ENCODE data around the gene MAGT1. TPM values are rescaled to one million over a fixed set of nuclear protein-coding genes. Genes with fewer than 3 reads are reported as not detected.
"Not testable (repeated sequence)": the region's sequence is repeated elsewhere in the genome, so short reads cannot be mapped to it uniquely, and the experiment has no call there.

The MAGT1 gene
- total RNA-seq, 1 donor from 2014 or later, result 59.0 TPM

- no peaks in the 10 kb centered on the region for H3K27me3 Mint-ChIP-seq
- peaks cover 4% of the 10 kb centered on the region for H3K36me3 Mint-ChIP-seq (ENCODE audit: insufficient read depth)
- no peaks in the 10 kb centered on the region for H3K4me1 Mint-ChIP-seq (ENCODE audit: low read depth)
- DNase-seq (ENCODE audit: low spot score, unreplicated experiment), result no peak
- no peak overlapping the region for H3K27ac Mint-ChIP-seq
- TF ChIP-seq, protein P1, sequence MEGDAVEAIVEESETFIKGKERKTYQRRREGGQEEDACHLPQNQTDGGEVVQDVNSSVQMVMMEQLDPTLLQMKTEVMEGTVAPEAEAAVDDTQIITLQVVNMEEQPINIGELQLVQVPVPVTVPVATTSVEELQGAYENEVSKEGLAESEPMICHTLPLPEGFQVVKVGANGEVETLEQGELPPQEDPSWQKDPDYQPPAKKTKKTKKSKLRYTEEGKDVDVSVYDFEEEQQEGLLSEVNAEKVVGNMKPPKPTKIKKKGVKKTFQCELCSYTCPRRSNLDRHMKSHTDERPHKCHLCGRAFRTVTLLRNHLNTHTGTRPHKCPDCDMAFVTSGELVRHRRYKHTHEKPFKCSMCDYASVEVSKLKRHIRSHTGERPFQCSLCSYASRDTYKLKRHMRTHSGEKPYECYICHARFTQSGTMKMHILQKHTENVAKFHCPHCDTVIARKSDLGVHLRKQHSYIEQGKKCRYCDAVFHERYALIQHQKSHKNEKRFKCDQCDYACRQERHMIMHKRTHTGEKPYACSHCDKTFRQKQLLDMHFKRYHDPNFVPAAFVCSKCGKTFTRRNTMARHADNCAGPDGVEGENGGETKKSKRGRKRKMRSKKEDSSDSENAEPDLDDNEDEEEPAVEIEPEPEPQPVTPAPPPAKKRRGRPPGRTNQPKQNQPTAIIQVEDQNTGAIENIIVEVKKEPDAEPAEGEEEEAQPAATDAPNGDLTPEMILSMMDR (IDR thresholded peaks at IDR 0.05; ENCODE audit: unreplicated experiment), result no peak
- H3K4me3 Mint-ChIP-seq (ENCODE audit: low read depth), result no peak overlapping the region
- H3K9me3 Mint-ChIP-seq (ENCODE audit: low read depth), result peaks cover 7% of the 10 kb centered on the region
Measured at GRCh38 chrX:77935886-77936285, 40.7 kb upstream of the MAGT1 start.

- Mint-ChIP-seq H3K4me1 (ENCODE audit: low read depth) (no peaks in the 10 kb centered on the region), H3K36me3 (ENCODE audit: insufficient read depth) (peaks cover 12% of the 10 kb centered on the region), H3K9me3 (ENCODE audit: low read depth) (peaks cover 20% of the 10 kb centered on the region), H3K27ac (no peak overlapping the region), H3K27me3 (no peaks in the 10 kb centered on the region), H3K4me3 (ENCODE audit: low read depth) (no peak overlapping the region)
- TF ChIP-seq, protein P1 (IDR thresholded peaks at IDR 0.05; ENCODE audit: unreplicated experiment), result no peak
- no peak for DNase-seq (ENCODE audit: low spot score, unreplicated experiment)
Measured at GRCh38 chrX:77930581-77930980, 35.3 kb upstream of the MAGT1 start.

DNA sequence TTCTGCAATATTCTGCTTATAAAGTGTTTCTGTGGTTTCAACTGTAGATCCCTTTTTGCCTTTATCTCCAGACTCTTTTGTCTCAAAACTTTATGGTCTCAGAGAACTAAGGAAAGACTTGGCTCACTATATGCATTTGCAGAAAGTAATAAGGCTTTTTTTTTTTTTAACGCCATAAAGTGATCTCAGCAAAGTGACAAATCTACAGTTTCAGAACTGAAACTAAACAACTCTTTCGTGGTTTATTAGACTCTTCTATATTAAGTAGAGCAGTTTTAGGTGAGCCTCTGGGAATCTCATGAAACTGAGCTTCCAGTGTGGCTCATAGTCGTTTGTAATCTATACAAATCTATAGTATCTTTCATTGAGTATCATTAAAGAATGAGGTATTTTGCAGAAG, 30.5 kb upstream of the MAGT1 start:
- H3K4me1 Mint-ChIP-seq (ENCODE audit: low read depth), result no peaks in the 10 kb centered on the region
- no peak overlapping the region for H3K27ac Mint-ChIP-seq
- H3K9me3 Mint-ChIP-seq (ENCODE audit: low read depth), result peaks cover 20% of the 10 kb centered on the region
- H3K4me3 Mint-ChIP-seq (ENCODE audit: low read depth), result no peak overlapping the region
- DNase-seq (ENCODE audit: low spot score, unreplicated experiment), result no peak
- TF ChIP-seq, protein P1 (IDR thresholded peaks at IDR 0.05; ENCODE audit: unreplicated experiment), result no peak
- H3K36me3 Mint-ChIP-seq (ENCODE audit: insufficient read depth), result peaks cover 8% of the 10 kb centered on the region
- no peaks in the 10 kb centered on the region for H3K27me3 Mint-ChIP-seq

- H3K36me3 Mint-ChIP-seq (ENCODE audit: insufficient read depth), result peaks cover 1% of the 10 kb centered on the region
- no peak for DNase-seq (ENCODE audit: low spot score, unreplicated experiment)
- H3K27me3 Mint-ChIP-seq, result no peaks in the 10 kb centered on the region
- no peak overlapping the region for H3K27ac Mint-ChIP-seq
- H3K9me3 Mint-ChIP-seq (ENCODE audit: low read depth), result peaks cover 13% of the 10 kb centered on the region
- no peaks in the 10 kb centered on the region for H3K4me1 Mint-ChIP-seq (ENCODE audit: low read depth)
- TF ChIP-seq, protein P1 (IDR thresholded peaks at IDR 0.05; ENCODE audit: unreplicated experiment), result no peak
- no peak overlapping the region for H3K4me3 Mint-ChIP-seq (ENCODE audit: low read depth)
Measured at GRCh38 chrX:77924320-77924859, 29.2 kb upstream of the MAGT1 start.

- no peak for DNase-seq (ENCODE audit: low spot score, unreplicated experiment)
- no peaks in the 10 kb centered on the region for H3K27me3 Mint-ChIP-seq
- no peak overlapping the region for H3K27ac Mint-ChIP-seq
- H3K36me3 Mint-ChIP-seq (ENCODE audit: insufficient read depth), result peaks cover 1% of the 10 kb centered on the region
- H3K4me1 Mint-ChIP-seq (ENCODE audit: low read depth), result no peaks in the 10 kb centered on the region
- peaks cover 8% of the 10 kb centered on the region for H3K9me3 Mint-ChIP-seq (ENCODE audit: low read depth)
- H3K4me3 Mint-ChIP-seq (ENCODE audit: low read depth), result no peak overlapping the region
- TF ChIP-seq, protein P1 (IDR thresholded peaks at IDR 0.05; ENCODE audit: unreplicated experiment), result no peak
Measured at GRCh38 chrX:77922787-77923186, 27.6 kb upstream of the MAGT1 start.

DNA sequence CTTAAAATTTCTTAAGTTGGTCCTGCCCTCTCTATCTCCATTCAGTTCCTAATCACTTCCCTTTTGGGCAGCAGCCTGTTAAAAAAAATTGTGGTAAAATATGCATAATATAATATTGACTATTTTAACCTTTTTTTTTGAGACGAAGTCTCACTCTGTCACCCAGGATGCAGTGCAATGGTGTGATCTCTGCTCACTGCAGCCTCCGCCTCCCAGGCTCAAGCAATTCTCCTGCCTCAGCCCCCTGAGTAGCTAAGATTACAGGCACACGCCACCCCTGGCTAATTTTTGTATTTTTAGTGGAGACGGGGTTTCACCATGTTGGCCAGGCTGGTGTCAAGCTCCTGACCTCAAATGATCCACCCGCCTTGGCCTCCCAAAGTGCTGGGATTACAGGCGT, 24.1 kb upstream of the MAGT1 start:
- not testable (repeated sequence) for H3K27me3 Mint-ChIP-seq; H3K4me3 Mint-ChIP-seq (ENCODE audit: low read depth); H3K36me3 Mint-ChIP-seq (ENCODE audit: insufficient read depth); DNase-seq (ENCODE audit: low spot score, unreplicated experiment); H3K4me1 Mint-ChIP-seq (ENCODE audit: low read depth); H3K27ac Mint-ChIP-seq
- H3K9me3 Mint-ChIP-seq (ENCODE audit: low read depth), result peaks cover 13% of the 10 kb centered on the region

Data from progenitor cell of endocrine pancreas (in vitro differentiated cells).